PFSK-1 (cell line): ENCODE measurements around the gene SETDB1.
A peak's percentile ranks its signal among the peaks of the same experiment; 100 is the strongest.

Source experiments
- FOXP2 ChIP-seq: optimal IDR thresholded peaks from 2 replicates; pipeline ENCODE3; 2011; ENCODE audit warnings: borderline replicate concordance, control low read depth, inconsistent platforms; ENCODE audit not compliant: insufficient read depth; ENCODE audit errors: extremely low read length, extremely low read depth
- POLR2AphosphoS5 ChIP-seq: IDR thresholded peaks from 2 replicates; pipeline ENCODE4 v1.6.1; 2012; ENCODE audit warnings: low read depth, mild to moderate bottlenecking, control low read depth, low read length, moderate library complexity
- SIN3A ChIP-seq: IDR thresholded peaks from 2 replicates; pipeline ENCODE4 v1.6.1; 2012; ENCODE audit warnings: mild to moderate bottlenecking, low read length, moderate library complexity, borderline replicate concordance; ENCODE audit not compliant: insufficient read depth
- TAF1 ChIP-seq: IDR thresholded peaks from 2 replicates; pipeline ENCODE4 v1.6.1; 2012; ENCODE audit warnings: low read length, control low read depth, borderline replicate concordance; ENCODE audit not compliant: insufficient read depth
- TF ChIP-seq, protein P1 (sequence below), 2 experiments: IDR thresholded peaks; 2 replicates each; pipeline versions ENCODE4 v1.6.1 to v1.8.0; 2011 to 2012; ENCODE audit warnings: low read depth in 2 of 2, low read length in 2 of 2, control low read depth in 1 of 2, inconsistent platforms in 1 of 2, mild to moderate bottlenecking in 1 of 2, moderate library complexity in 1 of 2; ENCODE audit not compliant: insufficient read depth in 1 of 2

The SETDB1 gene

DNA sequence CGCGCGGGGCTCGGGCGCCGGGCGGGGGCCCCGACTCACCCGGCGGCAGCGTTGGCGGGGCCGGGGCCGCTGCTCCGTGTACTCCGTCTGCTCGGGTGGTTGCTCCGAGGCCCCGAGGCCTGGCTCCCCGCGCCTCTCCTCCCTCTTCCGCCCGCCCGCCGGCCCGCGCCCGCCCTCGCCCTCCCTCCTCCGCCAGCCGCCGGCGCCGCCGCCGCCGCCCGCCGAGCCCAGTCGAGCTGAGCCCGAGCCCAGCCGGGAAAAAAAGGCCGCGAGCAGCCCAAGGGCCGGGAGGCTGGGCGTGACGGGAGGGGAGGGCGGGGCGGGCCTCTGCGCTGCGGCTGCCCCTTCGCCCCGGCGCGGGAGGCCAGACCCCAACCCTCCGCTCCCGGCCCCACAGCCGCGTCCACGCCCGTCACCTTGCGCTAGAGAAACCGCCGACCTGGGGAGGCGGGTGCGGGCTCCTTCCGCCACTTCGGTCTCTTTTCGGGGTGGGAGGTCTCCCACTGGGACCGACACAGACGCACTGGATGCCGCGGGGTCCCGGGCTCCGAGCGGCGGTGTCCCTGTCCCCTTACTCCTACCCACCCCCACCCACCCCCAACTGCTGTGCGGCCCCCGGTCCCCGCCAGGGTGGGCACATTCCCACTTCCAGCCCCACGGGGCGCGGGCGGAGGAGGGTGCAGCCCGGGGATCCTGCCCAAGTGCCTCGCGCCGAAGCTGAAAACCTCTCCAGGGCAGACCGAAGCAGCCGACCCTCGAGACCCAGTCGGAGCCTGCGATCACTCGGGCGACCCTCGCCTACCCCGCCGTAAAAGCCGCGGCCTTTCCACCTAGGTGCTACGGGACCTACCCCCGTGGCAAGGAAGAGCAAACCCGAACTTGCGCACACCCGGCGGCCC, 48.7 kb downstream of the SETDB1 start, which contains the start of gene CERS2:
CERS2 (minus strand) TSS at position 256 of the 899 bp plus-strand sequence. CDS start 5,745 bp downstream, outside the sequence.
- TF ChIP-seq SIN3A = no peak
- no peak for TF ChIP-seq POLR2AphosphoS5
- no peak for TF ChIP-seq TAF1
- TF ChIP-seq FOXP2 = no peak
- TF ChIP-seq, protein P1, sequence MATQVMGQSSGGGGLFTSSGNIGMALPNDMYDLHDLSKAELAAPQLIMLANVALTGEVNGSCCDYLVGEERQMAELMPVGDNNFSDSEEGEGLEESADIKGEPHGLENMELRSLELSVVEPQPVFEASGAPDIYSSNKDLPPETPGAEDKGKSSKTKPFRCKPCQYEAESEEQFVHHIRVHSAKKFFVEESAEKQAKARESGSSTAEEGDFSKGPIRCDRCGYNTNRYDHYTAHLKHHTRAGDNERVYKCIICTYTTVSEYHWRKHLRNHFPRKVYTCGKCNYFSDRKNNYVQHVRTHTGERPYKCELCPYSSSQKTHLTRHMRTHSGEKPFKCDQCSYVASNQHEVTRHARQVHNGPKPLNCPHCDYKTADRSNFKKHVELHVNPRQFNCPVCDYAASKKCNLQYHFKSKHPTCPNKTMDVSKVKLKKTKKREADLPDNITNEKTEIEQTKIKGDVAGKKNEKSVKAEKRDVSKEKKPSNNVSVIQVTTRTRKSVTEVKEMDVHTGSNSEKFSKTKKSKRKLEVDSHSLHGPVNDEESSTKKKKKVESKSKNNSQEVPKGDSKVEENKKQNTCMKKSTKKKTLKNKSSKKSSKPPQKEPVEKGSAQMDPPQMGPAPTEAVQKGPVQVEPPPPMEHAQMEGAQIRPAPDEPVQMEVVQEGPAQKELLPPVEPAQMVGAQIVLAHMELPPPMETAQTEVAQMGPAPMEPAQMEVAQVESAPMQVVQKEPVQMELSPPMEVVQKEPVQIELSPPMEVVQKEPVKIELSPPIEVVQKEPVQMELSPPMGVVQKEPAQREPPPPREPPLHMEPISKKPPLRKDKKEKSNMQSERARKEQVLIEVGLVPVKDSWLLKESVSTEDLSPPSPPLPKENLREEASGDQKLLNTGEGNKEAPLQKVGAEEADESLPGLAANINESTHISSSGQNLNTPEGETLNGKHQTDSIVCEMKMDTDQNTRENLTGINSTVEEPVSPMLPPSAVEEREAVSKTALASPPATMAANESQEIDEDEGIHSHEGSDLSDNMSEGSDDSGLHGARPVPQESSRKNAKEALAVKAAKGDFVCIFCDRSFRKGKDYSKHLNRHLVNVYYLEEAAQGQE (IDR thresholded peaks at IDR 0.05; ENCODE audit: insufficient read depth in 1 of 2, low read depth in 2 of 2, low read length in 2 of 2) = no peak

DNA sequence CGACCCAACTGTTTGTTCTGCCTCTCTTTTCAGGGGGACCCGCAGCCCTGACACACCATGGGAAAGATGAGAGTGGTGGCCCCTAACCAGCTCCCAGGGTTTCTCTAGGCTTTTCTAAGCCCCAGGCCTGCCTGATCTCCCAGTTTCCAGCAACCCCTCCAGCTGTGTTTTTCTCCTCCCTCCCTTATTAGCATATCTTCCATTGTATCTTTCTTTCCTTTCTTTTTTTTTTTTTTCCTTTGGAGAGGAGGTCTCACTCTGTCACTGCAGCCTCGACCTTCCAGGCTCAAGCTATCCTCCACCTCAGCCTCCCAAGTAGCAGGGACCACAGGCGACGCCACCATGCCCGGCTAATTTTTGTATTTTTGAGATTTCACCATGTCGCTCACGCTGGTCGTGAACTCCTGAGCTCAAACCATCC, 50.2 kb downstream of the SETDB1 start:
- TF ChIP-seq POLR2AphosphoS5 = no peak
- TF ChIP-seq FOXP2 = no peak
- TF ChIP-seq TAF1 = no peak
- TF ChIP-seq, protein P1 (IDR thresholded peaks at IDR 0.05; ENCODE audit: insufficient read depth in 1 of 2, low read depth in 2 of 2, low read length in 2 of 2) = no peak
- no peak for TF ChIP-seq SIN3A

DNA sequence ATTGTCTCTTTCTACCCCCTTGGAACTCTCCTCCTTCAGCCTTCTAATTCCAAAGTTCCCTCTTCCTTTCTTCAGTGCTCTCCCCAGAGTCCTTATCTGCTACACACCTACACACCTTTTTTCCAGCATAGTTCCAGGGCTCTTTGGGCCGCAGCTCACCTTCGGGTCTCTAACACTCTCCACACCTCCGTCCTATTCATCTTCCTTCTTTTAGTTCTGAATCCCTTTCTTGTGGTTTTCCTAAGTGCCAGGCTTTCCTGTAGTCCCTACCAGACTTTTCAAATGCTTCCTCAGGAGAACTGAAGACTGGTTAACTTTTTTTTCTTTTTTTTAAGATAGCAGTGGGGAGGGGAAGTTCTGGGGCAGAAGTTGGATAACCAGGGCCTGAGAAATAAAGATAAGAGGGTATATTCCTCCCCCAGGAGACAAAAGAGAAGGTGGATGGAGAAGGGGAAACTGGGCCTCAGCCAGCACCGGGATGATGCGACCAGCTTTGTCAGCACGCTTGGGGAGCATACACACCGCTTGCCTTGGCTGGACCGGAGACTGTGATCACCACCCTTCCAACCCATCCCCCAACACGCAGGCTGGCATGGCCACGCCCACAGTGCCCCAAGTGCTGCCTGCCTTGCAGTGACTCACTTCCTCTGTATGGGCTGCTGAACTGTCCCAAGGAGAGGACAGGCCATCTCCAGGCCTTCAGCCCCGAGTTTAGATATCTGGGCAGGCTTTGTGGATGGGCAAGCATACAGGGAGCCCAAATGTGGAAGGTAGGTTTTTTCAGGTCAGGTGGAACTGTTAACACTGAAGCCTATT, 50.9 kb downstream of the SETDB1 start:
- peak; percentile 21; the same call in 1 of the 2 replicates for TF ChIP-seq TAF1
- no peak for TF ChIP-seq FOXP2

DNA sequence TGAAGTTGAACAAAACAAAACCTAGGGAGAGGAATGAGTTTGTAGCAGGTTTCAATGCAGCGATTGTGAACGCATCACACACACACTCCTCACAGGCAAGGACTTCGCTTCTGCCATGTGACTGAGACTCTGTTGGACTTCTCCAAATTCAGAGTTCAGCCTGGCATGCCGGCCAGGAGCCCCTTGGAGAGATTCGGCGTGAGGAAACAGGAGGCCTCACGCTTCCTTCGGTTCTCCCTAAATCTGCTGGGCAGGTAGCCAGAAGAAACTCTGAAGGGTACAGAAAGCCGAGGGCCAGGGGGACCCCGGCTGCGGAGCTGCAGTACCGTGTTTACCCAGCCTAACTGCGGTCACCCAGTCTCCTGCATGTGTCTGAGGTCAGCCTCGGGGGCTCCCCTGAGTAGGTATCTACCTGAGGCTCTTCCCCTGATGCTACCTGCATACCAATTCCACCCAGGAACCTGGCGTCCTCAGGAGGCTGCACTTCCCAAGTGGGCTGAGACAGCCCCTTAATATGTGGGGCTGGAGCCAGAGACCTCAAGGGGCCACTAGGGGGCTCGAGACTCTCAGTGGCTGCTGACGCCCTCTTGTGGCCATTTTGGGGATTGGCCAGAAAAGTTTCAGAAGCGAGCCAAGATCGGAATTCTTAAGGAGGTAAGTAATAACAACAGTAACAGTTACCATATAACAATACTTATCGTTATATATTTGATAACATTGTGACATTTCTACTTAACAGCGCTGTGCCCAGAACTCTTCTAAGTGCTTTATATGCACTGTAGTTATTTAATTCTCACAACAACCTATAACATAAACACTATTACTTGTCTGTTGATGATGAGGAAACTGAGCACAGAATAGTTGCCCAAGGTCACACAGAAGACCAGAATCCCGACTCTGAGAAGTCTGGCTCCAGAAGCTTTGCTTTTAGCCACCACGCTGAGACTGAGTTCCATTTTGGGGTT, 53.2 kb downstream of the SETDB1 start:
- TF ChIP-seq SIN3A (no peak), FOXP2 (no peak), TAF1 (no peak), POLR2AphosphoS5 (no peak)
- TF ChIP-seq, protein P1 (IDR thresholded peaks at IDR 0.05; ENCODE audit: insufficient read depth in 1 of 2, low read depth in 2 of 2, low read length in 2 of 2) = no peak
